Measurements from ENCODE around the gene RYK.
"Not testable (repeated sequence)": the region's sequence is repeated elsewhere in the genome, so short reads cannot be mapped to it uniquely, and the experiment has no call there.

RYK gene

GRCh38 chr3:134250717-134251220, at the start of gene RYK:
Gene RYK (minus strand): TSS chr3:134250859. CDS start chr3:134250654, 205 bp downstream.
- peak in 1 of 2 donors; percentile 56 for DNase-seq (ENCODE audit: extremely low read depth in 1 of 2, low read depth in 1 of 2)

- no peak for DNase-seq (ENCODE audit: extremely low read depth in 1 of 2, low read depth in 1 of 2)
These were observed 49.2 kb upstream of the RYK start for GRCh38 chr3:134299888-134300206.

GRCh38 chr3:134299185-134299887, 48.7 kb upstream of the RYK start:
- DNase-seq (ENCODE audit: extremely low read depth in 1 of 2, low read depth in 1 of 2), result no peak

GRCh38 chr3:134298249-134298648, 47.6 kb upstream of the RYK start:
- no peak for DNase-seq (ENCODE audit: extremely low read depth in 1 of 2, low read depth in 1 of 2)

GRCh38 chr3:134296616-134297015, 46.0 kb upstream of the RYK start:
- no peak for DNase-seq (ENCODE audit: extremely low read depth in 1 of 2, low read depth in 1 of 2)

- no peak for DNase-seq (ENCODE audit: extremely low read depth in 1 of 2, low read depth in 1 of 2)
These were observed 45.3 kb upstream of the RYK start for GRCh38 chr3:134295930-134296329.

- DNase-seq (ENCODE audit: extremely low read depth in 1 of 2, low read depth in 1 of 2), result peak; percentile 15 to 57
These were observed 43.9 kb upstream of the RYK start for GRCh38 chr3:134294302-134295280.

GRCh38 chr3:134291319-134292254, 40.9 kb upstream of the RYK start:
- DNase-seq (ENCODE audit: extremely low read depth in 1 of 2, low read depth in 1 of 2), result no peak

GRCh38 chr3:134287512-134287911, 36.9 kb upstream of the RYK start:
- no peak for DNase-seq (ENCODE audit: extremely low read depth in 1 of 2, low read depth in 1 of 2)

GRCh38 chr3:134284438-134284837, 33.8 kb upstream of the RYK start:
- no peak for DNase-seq (ENCODE audit: extremely low read depth in 1 of 2, low read depth in 1 of 2)

GRCh38 chr3:134282659-134283047, 32.0 kb upstream of the RYK start:
- no peak for DNase-seq (ENCODE audit: extremely low read depth in 1 of 2, low read depth in 1 of 2)

GRCh38 chr3:134281912-134282658, 31.4 kb upstream of the RYK start:
- no peak for DNase-seq (ENCODE audit: extremely low read depth in 1 of 2, low read depth in 1 of 2)

GRCh38 chr3:134279466-134279865, 28.8 kb upstream of the RYK start:
- no peak for DNase-seq (ENCODE audit: extremely low read depth in 1 of 2, low read depth in 1 of 2)

- no peak for DNase-seq (ENCODE audit: extremely low read depth in 1 of 2, low read depth in 1 of 2)
These were observed 26.5 kb upstream of the RYK start for GRCh38 chr3:134277066-134277660.

GRCh38 chr3:134276086-134276485, 25.4 kb upstream of the RYK start:
- DNase-seq (ENCODE audit: extremely low read depth in 1 of 2, low read depth in 1 of 2), result no peak

- DNase-seq (ENCODE audit: extremely low read depth in 1 of 2, low read depth in 1 of 2), result not testable (repeated sequence)
These were observed 24.5 kb upstream of the RYK start for GRCh38 chr3:134275110-134275509.

- no peak for DNase-seq (ENCODE audit: extremely low read depth in 1 of 2, low read depth in 1 of 2)
These were observed 23.9 kb upstream of the RYK start for GRCh38 chr3:134274571-134274970.

- DNase-seq (ENCODE audit: extremely low read depth in 1 of 2, low read depth in 1 of 2), result no peak
These were observed 17.3 kb upstream of the RYK start for GRCh38 chr3:134267996-134268395.

GRCh38 chr3:134260987-134261386, 10.3 kb upstream of the RYK start:
- no peak for DNase-seq (ENCODE audit: extremely low read depth in 1 of 2, low read depth in 1 of 2)

All from stimulated activated CD8-positive, alpha-beta memory T cell treated with anti-CD3 and anti-CD28 coated beads, Interleukin-7, amount 100 ng/mL, for 48 hours (primary cell).